ENCODE measurements around the gene IGLON5.

Gene IGLON5

GRCh38 chr19:51364200-51365106, 53.0 kb downstream of the IGLON5 start:
- DNase-seq (ENCODE audit: low read depth in 1 of 2, low spot score in 1 of 2), result no peak

GRCh38 chr19:51365211-51365964, 53.9 kb downstream of the IGLON5 start:
- no peak for DNase-seq (ENCODE audit: low read depth in 1 of 2, low spot score in 1 of 2)

GRCh38 chr19:51365965-51366388, 54.5 kb downstream of the IGLON5 start, which contains the start of gene ETFB:
Gene ETFB (minus strand): TSS chr19:51366388. CDS start chr19:51366326, 62 bp downstream.
- DNase-seq (ENCODE audit: low read depth in 1 of 2, low spot score in 1 of 2), result no peak

- peak; percentile 84 to 85 for DNase-seq (ENCODE audit: low read depth in 1 of 2, low spot score in 1 of 2)
These were observed 55.2 kb downstream of the IGLON5 start for GRCh38 chr19:51366389-51367254.

GRCh38 chr19:51367255-51367564, 55.8 kb downstream of the IGLON5 start:
- no peak for DNase-seq (ENCODE audit: low read depth in 1 of 2, low spot score in 1 of 2)

- DNase-seq (ENCODE audit: low read depth in 1 of 2, low spot score in 1 of 2), result peak; percentile 88 to 96
These were observed 56.3 kb downstream of the IGLON5 start for GRCh38 chr19:51367565-51368365.

GRCh38 chr19:51368366-51369282, 57.2 kb downstream of the IGLON5 start, which contains the start of gene CLDND2:
Gene CLDND2 (minus strand): TSS chr19:51369003. CDS start chr19:51368577, 426 bp downstream.
- DNase-seq (ENCODE audit: low read depth in 1 of 2, low spot score in 1 of 2), result no peak

GRCh38 chr19:51370230-51370629, 58.8 kb downstream of the IGLON5 start:
- DNase-seq (ENCODE audit: low read depth in 1 of 2, low spot score in 1 of 2), result no peak

- DNase-seq (ENCODE audit: low read depth in 1 of 2, low spot score in 1 of 2), result no peak
These were observed 59.8 kb downstream of the IGLON5 start for GRCh38 chr19:51371186-51371690.

- no peak for DNase-seq (ENCODE audit: low read depth in 1 of 2, low spot score in 1 of 2)
These were observed 60.7 kb downstream of the IGLON5 start for GRCh38 chr19:51372021-51372648.

- DNase-seq (ENCODE audit: low read depth in 1 of 2, low spot score in 1 of 2), result peak in 1 of 2 donors; percentile 44
These were observed 61.4 kb downstream of the IGLON5 start, which contains the start of gene NKG7 for GRCh38 chr19:51372649-51373504. Gene NKG7 (minus strand): TSS chr19:51372654. CDS start chr19:51372535, 119 bp downstream.

GRCh38 chr19:51375504-51376221, 64.2 kb downstream of the IGLON5 start:
- no peak for DNase-seq (ENCODE audit: low read depth in 1 of 2, low spot score in 1 of 2)

- DNase-seq (ENCODE audit: low read depth in 1 of 2, low spot score in 1 of 2), result no peak
These were observed 66.0 kb downstream of the IGLON5 start for GRCh38 chr19:51377422-51377821.

- DNase-seq (ENCODE audit: low read depth in 1 of 2, low spot score in 1 of 2), result no peak
These were observed 68.9 kb downstream of the IGLON5 start for GRCh38 chr19:51380379-51380778.
